IMR-90 (cell line): ENCODE measurements around the gene SPPL3. TPM values are rescaled to one million over a fixed set of nuclear protein-coding genes. Genes with fewer than 3 reads are reported as not detected.

ENCODE experiments used
- ATAC-seq: fragments of 200-7000 bp; cut with Tn5 transposase; 2 replicates; pipeline ENCODE4 v1.9.1; 2020; ENCODE audit warnings: low read depth, mild to moderate bottlenecking, moderate library complexity
- BruUV-seq: library from RNA; stranded (reverse); fragments of 400-500 nt; replicated peaks from 2 replicates; lab custom pipeline; 2021; lab: Mats Ljungman, UMichigan
- CTCF ChIA-PET: fragments of 300-600 bp; formaldehyde crosslinking; extraction: SDS; loops from one replicate; lab custom pipeline; 2021; ENCODE audit warnings: antibody characterized with exemption; lab: Yijun Ruan, JAX
- POLR2A ChIA-PET: fragments of 300-600 bp; sonication (Branson Sonifier 250); formaldehyde crosslinking; loops from one replicate; lab custom pipeline; 2022; ENCODE audit warnings: antibody characterized with exemption; ENCODE audit not compliant: unreplicated experiment; lab: Charles Lee
- DNase-seq: peaks from one replicate; pipeline ENCODE4 v3.0.0; 2013
- H2AFZ ChIP-seq: replicated peaks from 2 replicates; pipeline ENCODE3; 2013; ENCODE audit warnings: low read length, mild to moderate bottlenecking; ENCODE audit not compliant: poor library complexity
- H2AK5ac ChIP-seq: 2 replicates; pipeline ENCODE4 v1.6.1; 2013; ENCODE audit warnings: low read depth, low read length, inconsistent platforms
- H2AK9ac ChIP-seq: replicated peaks from 2 replicates; pipeline ENCODE3; 2013; ENCODE audit warnings: mild to moderate bottlenecking, low read depth, low read length, moderate library complexity; ENCODE audit not compliant: poor library complexity
- H2BK120ac ChIP-seq: 2 replicates; pipeline ENCODE4 v1.6.1; 2013; ENCODE audit warnings: low read depth, low read length, inconsistent platforms
- H2BK15ac ChIP-seq: 3 replicates; pipeline ENCODE4 v1.6.1; 2013; ENCODE audit warnings: low read depth, low read length, inconsistent platforms
- H2BK20ac ChIP-seq: 2 replicates; pipeline ENCODE4 v1.6.1; 2013; ENCODE audit warnings: low read depth, mild to moderate bottlenecking, inconsistent platforms, low read length, moderate library complexity
- H2BK5ac ChIP-seq: 2 replicates; pipeline ENCODE4 v1.6.1; 2013; ENCODE audit warnings: mild to moderate bottlenecking, low read depth, low read length, inconsistent platforms; ENCODE audit not compliant: poor library complexity, severe bottlenecking
- H3K14ac ChIP-seq: replicated peaks from 2 replicates; pipeline ENCODE4 v1.6.1; 2013; ENCODE audit warnings: low read depth, low read length, inconsistent platforms
- H3K18ac ChIP-seq: 2 replicates; pipeline ENCODE4 v1.6.1; 2013; ENCODE audit warnings: low read depth, low read length, control low read depth
- H3K23ac ChIP-seq: 2 replicates; pipeline ENCODE4 v1.6.1; 2013; ENCODE audit warnings: low read depth, low read length, inconsistent platforms
- H3K27ac ChIP-seq: 2 replicates; pipeline ENCODE4 v1.5.1; 2013; ENCODE audit warnings: mild to moderate bottlenecking, control low read depth, low read length; ENCODE audit not compliant: insufficient read depth
- H3K27me3 ChIP-seq: 2 replicates; pipeline ENCODE4 v1.6.1; 2013; ENCODE audit warnings: low read length; ENCODE audit not compliant: control insufficient read depth, insufficient read depth
- H3K36me3 ChIP-seq: 2 replicates; pipeline ENCODE4 v1.6.1; 2013; ENCODE audit warnings: low read length, mixed read lengths; ENCODE audit not compliant: control insufficient read depth, insufficient read depth
- H3K4ac ChIP-seq: 2 replicates; pipeline ENCODE4 v1.6.1; 2013; ENCODE audit warnings: low read depth, low read length, inconsistent platforms
- H3K4me1 ChIP-seq: 2 replicates; pipeline ENCODE4 v1.6.1; 2013; ENCODE audit warnings: low read length, mixed read lengths; ENCODE audit not compliant: control insufficient read depth, insufficient read depth
- H3K4me2 ChIP-seq: 2 replicates; pipeline ENCODE4 v1.6.1; 2013; ENCODE audit warnings: low read depth, mild to moderate bottlenecking, control low read depth, low read length, moderate library complexity
- H3K4me3 ChIP-seq: 2 replicates; pipeline ENCODE4 v1.5.1; 2013; ENCODE audit warnings: low read depth, mild to moderate bottlenecking, control low read depth, low read length, moderate library complexity; ENCODE audit not compliant: insufficient read depth
- H3K56ac ChIP-seq: 2 replicates; pipeline ENCODE4 v1.6.1; 2013; ENCODE audit warnings: low read length, inconsistent platforms; ENCODE audit not compliant: insufficient read depth; ENCODE audit errors: extremely low read depth
- H3K79me1 ChIP-seq, 2 experiments: 2 replicates each; pipeline ENCODE4 v1.6.1; 2013; ENCODE audit warnings: low read length in 2 of 2, inconsistent platforms in 1 of 2, low read depth in 1 of 2
- H3K9ac ChIP-seq: 2 replicates; pipeline ENCODE4 v1.6.1; 2013; ENCODE audit warnings: low read depth, low read length, control low read depth
- H3K9me1 ChIP-seq: 2 replicates; pipeline ENCODE4 v1.6.1; 2013; ENCODE audit warnings: low read length, inconsistent platforms; ENCODE audit not compliant: insufficient read depth
- H3K9me3 ChIP-seq: 2 replicates; pipeline ENCODE4 v1.6.1; 2013; ENCODE audit warnings: low read length; ENCODE audit not compliant: control insufficient read depth, insufficient read depth
- H4K20me1 ChIP-seq: 2 replicates; pipeline ENCODE4 v1.6.1; 2013; ENCODE audit warnings: low read length, inconsistent platforms; ENCODE audit not compliant: insufficient read depth
- H4K5ac ChIP-seq: 2 replicates; pipeline ENCODE4 v1.6.1; 2013; ENCODE audit warnings: mild to moderate bottlenecking, low read depth, low read length, control low read depth
- H4K8ac ChIP-seq, 2 experiments: 2 replicates each; pipeline ENCODE4 v1.6.1; 2013; ENCODE audit warnings: low read depth in 2 of 2, low read length in 2 of 2, control low read depth in 1 of 2, inconsistent platforms in 1 of 2
- H4K91ac ChIP-seq: 2 replicates; pipeline ENCODE4 v1.6.1; 2013; ENCODE audit warnings: low read depth, low read length, inconsistent platforms; ENCODE audit not compliant: insufficient read depth
- BHLHE40 ChIP-seq: fragments of 150-350 bp; IDR thresholded peaks from 2 replicates; pipeline ENCODE4 v1.6.1; 2016; ENCODE audit warnings: mild to moderate bottlenecking, low read depth, low read length
- CEBPB ChIP-seq: IDR thresholded peaks from 2 replicates; pipeline ENCODE4 v1.6.1; 2012; ENCODE audit warnings: low read depth, low read length, improper control_type of control experiment
- CHD1 ChIP-seq: IDR thresholded peaks from 2 replicates; pipeline ENCODE4 v1.6.1; 2012; ENCODE audit warnings: low read depth, low read length, improper control_type of control experiment
- CTCF ChIP-seq: conservative IDR thresholded peaks from 2 replicates; pipeline ENCODE4 v1.5.1; 2012; ENCODE audit warnings: mild to moderate bottlenecking, low read depth, low read length, improper control_type of control experiment
- ELK1 ChIP-seq: fragments of 150-350 bp; IDR thresholded peaks from 2 replicates; pipeline ENCODE4 v1.6.1; 2016; ENCODE audit warnings: low read depth, mild to moderate bottlenecking, low read length, moderate library complexity, borderline replicate concordance
- FOS ChIP-seq: fragments of 150-350 bp; IDR thresholded peaks from 2 replicates; pipeline ENCODE4 v1.6.1; 2016; ENCODE audit warnings: low read depth, low read length
- MAFK ChIP-seq: IDR thresholded peaks from 2 replicates; pipeline ENCODE4 v1.6.1; 2012; ENCODE audit warnings: low read depth, low read length, improper control_type of control experiment
- MAZ ChIP-seq: IDR thresholded peaks from 2 replicates; pipeline ENCODE4 v1.6.1; 2012; ENCODE audit warnings: low read depth, mild to moderate bottlenecking, low read length, improper control_type of control experiment, moderate library complexity, borderline replicate concordance
- MXI1 ChIP-seq: IDR thresholded peaks from 2 replicates; pipeline ENCODE4 v1.6.1; 2012; ENCODE audit warnings: low read depth, mild to moderate bottlenecking, low read length, moderate library complexity, borderline replicate concordance
- NFE2L2 ChIP-seq: fragments of 150-350 bp; IDR thresholded peaks from 2 replicates; pipeline ENCODE4 v1.6.1; 2016; ENCODE audit warnings: low read depth, mild to moderate bottlenecking, low read length
- POLR2A ChIP-seq: IDR thresholded peaks from 2 replicates; pipeline ENCODE4 v1.6.1; 2012; ENCODE audit warnings: mild to moderate bottlenecking, low read depth, low read length
- RAD21 ChIP-seq: IDR thresholded peaks from 2 replicates; pipeline ENCODE4 v1.6.1; 2012; ENCODE audit warnings: low read length, improper control_type of control experiment
- RCOR1 ChIP-seq: IDR thresholded peaks from 2 replicates; pipeline ENCODE4 v1.6.1; 2012; ENCODE audit warnings: mild to moderate bottlenecking, low read length, improper control_type of control experiment; ENCODE audit not compliant: insufficient replicate concordance
- RFX5 ChIP-seq: IDR thresholded peaks from 2 replicates; pipeline ENCODE4 v1.8.0; 2012; ENCODE audit warnings: low read depth, mild to moderate bottlenecking, low read length, moderate library complexity
- SMC3 ChIP-seq: fragments of 150-350 bp; IDR thresholded peaks from 2 replicates; pipeline ENCODE4 v1.6.1; 2016; ENCODE audit warnings: low read depth, mild to moderate bottlenecking, antibody characterized with exemption, low read length, moderate library complexity
- USF2 ChIP-seq: fragments of 150-350 bp; IDR thresholded peaks from 2 replicates; pipeline ENCODE4 v1.6.1; 2017; ENCODE audit warnings: mild to moderate bottlenecking, antibody characterized with exemption, low read length, low read depth
- WGBS, 2 experiments: methylation state at CpG; one replicate each; pipeline versions ENCODE4 v1.1.5 to v1.1.7; 2013; ENCODE audit warnings: missing lambda C conversion rate in 2 of 2; ENCODE audit not compliant: insufficient read length in 1 of 2; ENCODE audit errors: extremely low coverage in 2 of 2; 5-methylcytosine and 5-hydroxymethylcytosine counted together
- dilution Hi-C: fragments of 300-500 bp; cut with HindIII; formaldehyde crosslinking; loops from one replicate; pipeline ENCODE4 v1.14.3; 2018; ENCODE audit warnings: low sequenced_read_pairs; ENCODE audit not compliant: unreplicated experiment
- in situ Hi-C: fragments of 300-500 bp; cut with MboI; formaldehyde crosslinking; loops from 3 replicates; pipeline ENCODE4 v1.14.3; 2019; ENCODE audit warnings: low sequenced_read_pairs, inconsistent platforms, mixed read lengths
- intact Hi-C: fragments of 100-400 bp; cut with micrococcal nuclease; formaldehyde crosslinking; loops from 2 replicates; pipeline ENCODE4 v1.10.0; 2022
- polyA plus RNA-seq, 3 experiments: library from polyadenylated mRNA; depleted of rRNA; stranded (reverse); fragments of >200 nt; gene quantifications; 2 replicates each; pipeline ENCODE4 v1.2.3, GENCODE V29; 2012; ENCODE audit warnings: low replicate concordance in 1 of 3
- total RNA-seq: library from RNA; depleted of rRNA; stranded (reverse); fragments of >200 nt; gene quantifications from 2 replicates; pipeline ENCODE4 v1.2.3, GENCODE V29; 2012

Gene SPPL3
- total and polyA plus RNA-seq, 2 of the 4 experiments (the other 2 are of a cell fraction) = 1.6 to 18.0 TPM

GRCh38 chr12:120787889-120788288, 116.3 kb downstream of the SPPL3 start:
- TF ChIP-seq NFE2L2 = no peak
- no peak for TF ChIP-seq USF2
- TF ChIP-seq ELK1 = no peak
- TF ChIP-seq MXI1 = no peak
- no peak for TF ChIP-seq MAZ
- no peak for TF ChIP-seq CTCF
- TF ChIP-seq BHLHE40 = no peak
- TF ChIP-seq CEBPB = no peak
- TF ChIP-seq FOS = no peak
- TF ChIP-seq MAFK = no peak
- no peak for TF ChIP-seq CHD1
- no peak for TF ChIP-seq RCOR1
- no peak for TF ChIP-seq RAD21
- no peak for TF ChIP-seq SMC3
- TF ChIP-seq RFX5 = no peak
- TF ChIP-seq POLR2A = no peak
- ATAC-seq (no peak), DNase-seq (no peak)
- H3K4me3 ChIP-seq = no peak overlapping the region
- no TSS peak for BruUV-seq
- H2AK9ac ChIP-seq = no peak overlapping the region
- H2AK5ac ChIP-seq = no peak overlapping the region
- H3K9me3 ChIP-seq = no peaks in the 10 kb centered on the region
- peaks cover 2% of the 10 kb centered on the region; the same call in 1 of the 2 replicates for H3K4me1 ChIP-seq
- H4K5ac ChIP-seq = no peak overlapping the region
- H3K9ac ChIP-seq = no peak overlapping the region
- H4K91ac ChIP-seq = no peak overlapping the region
- H4K20me1 ChIP-seq = no peaks in the 10 kb centered on the region; the same call in 1 of the 2 replicates
- H3K18ac ChIP-seq = no peak overlapping the region
- no peak overlapping the region for H2BK15ac ChIP-seq
- no peak overlapping the region for H3K4me2 ChIP-seq
- POLR2A ChIA-PET = no interaction called here
- WGBS, 2 experiments = no CpG with 5 or more reads among the region's 3 CpGs
- H3K27me3 ChIP-seq = no peaks in the 10 kb centered on the region
- no peak overlapping the region for H2BK5ac ChIP-seq
- in situ Hi-C loops (no loop called here), dilution Hi-C loops (no loop called here), intact Hi-C loops (no loop called here)
- no peak overlapping the region for H4K8ac ChIP-seq
- H3K56ac ChIP-seq = no peak overlapping the region
- H2BK120ac ChIP-seq = no peak overlapping the region
- peaks cover 4% of the 10 kb centered on the region; the same call in 1 of the 2 replicates for H3K36me3 ChIP-seq
- no peak overlapping the region for H3K23ac ChIP-seq
- H2AFZ ChIP-seq = no peak overlapping the region
- H3K9me1 ChIP-seq = no peaks in the 10 kb centered on the region
- H2BK20ac ChIP-seq = no peak overlapping the region
- no peak overlapping the region for H3K4ac ChIP-seq
- H3K14ac ChIP-seq = no peak overlapping the region
- CTCF ChIA-PET = no interaction called here
- no peak overlapping the region for H3K27ac ChIP-seq
- peaks cover 6 to 10% of the 10 kb centered on the region in 2 experiments; a peak in 1 of 4 replicates for H3K79me1 ChIP-seq
